Natural killer cell (primary cell): Measurements from ENCODE around the gene CHP2. TPM values are rescaled to one million over a fixed set of nuclear protein-coding genes. Genes with fewer than 3 reads are reported as not detected.
"Not testable (repeated sequence)": the region's sequence is repeated elsewhere in the genome, so short reads cannot be mapped to it uniquely, and the experiment has no call there.

Experiments used
- ATAC-seq, 3 donors: fragments of 150-1000 bp in 2 of 3; fragments of 200-7000 bp in 1 of 3; cut with Tn5 transposase; 1 replicate in 1 of 3; 2 replicates in 2 of 3; pipeline ENCODE4 v1.10.0; 2021; ENCODE audit warnings: mild to moderate bottlenecking in 2 of 3, moderate library complexity in 2 of 3
- DNase-seq, 2 donors: peaks; one replicate each; pipeline versions ENCODE4 v3.0.0 to v3.0.0-alpha.2; 2013 to 2021; ENCODE audit warnings: mixed read lengths in 1 of 2
- H3K27ac ChIP-seq: one replicate; pipeline ENCODE4 v1.5.1; 2013; ENCODE audit warnings: mild to moderate bottlenecking, low read length
- H3K27me3 ChIP-seq: one replicate; pipeline ENCODE4 v1.6.1; 2013; ENCODE audit warnings: low read length; ENCODE audit not compliant: control insufficient read depth, insufficient read depth
- H3K36me3 ChIP-seq: one replicate; pipeline ENCODE4 v1.6.1; 2013; ENCODE audit warnings: low read length; ENCODE audit not compliant: control insufficient read depth, insufficient read depth
- H3K4me1 ChIP-seq: one replicate; pipeline ENCODE4 v1.6.1; 2013; ENCODE audit warnings: low read length; ENCODE audit not compliant: control insufficient read depth, insufficient read depth
- H3K4me3 ChIP-seq: one replicate; pipeline ENCODE4 v1.5.1; 2013; ENCODE audit warnings: low read length
- H3K9me3 ChIP-seq: one replicate; pipeline ENCODE4 v1.6.1; 2013; ENCODE audit warnings: low read length; ENCODE audit not compliant: control insufficient read depth, insufficient read depth
- H3K27ac Mint-ChIP-seq, 2 donors: one replicate each; pipeline ENCODE4 v1.8.0; 2022; ENCODE audit warnings: mild to moderate bottlenecking in 2 of 2, mixed read lengths in 2 of 2, moderate library complexity in 1 of 2
- H3K27me3 Mint-ChIP-seq, 2 donors: one replicate each; pipeline ENCODE4 v1.8.0; 2022; ENCODE audit warnings: low read depth in 2 of 2, mixed read lengths in 2 of 2
- H3K36me3 Mint-ChIP-seq: one replicate; pipeline ENCODE4 v1.8.0; 2022; ENCODE audit warnings: mixed read lengths
- H3K4me1 Mint-ChIP-seq, 2 donors: one replicate each; pipeline ENCODE4 v1.8.0; 2022; ENCODE audit warnings: mixed read lengths in 2 of 2
- H3K4me3 Mint-ChIP-seq: one replicate; pipeline ENCODE4 v1.8.0; 2022; ENCODE audit warnings: mild to moderate bottlenecking, moderate library complexity, mixed read lengths
- H3K9me3 Mint-ChIP-seq, 2 donors: one replicate each; pipeline ENCODE4 v1.8.0; 2022; ENCODE audit warnings: mixed read lengths in 2 of 2
- CTCF ChIP-seq: fragments of 200-600 bp; IDR thresholded peaks from one replicate; pipeline ENCODE4 v1.8.0; 2022; ENCODE audit warnings: antibody characterized with exemption
- WGBS: methylation state at CpG from one replicate; pipeline ENCODE4 v1.1.7; 2013; ENCODE audit warnings: missing lambda C conversion rate; ENCODE audit not compliant: insufficient coverage; 5-methylcytosine and 5-hydroxymethylcytosine counted together
- intact Hi-C: fragments of 100-400 bp; cut with micrococcal nuclease; formaldehyde crosslinking; loops from one replicate; pipeline ENCODE4 v1.14.2; 2022
- total RNA-seq, 4 donors: library from RNA; stranded (reverse); fragments of 120-200 nt in 1 of 4; gene quantifications; one replicate each; pipeline versions ENCODE4 v1.2.3 to v1.2.4, GENCODE V29; 2013 to 2022

The CHP2 gene
- total RNA-seq, 3 donors from 2014 or later (not counting 1 experiment from before 2014, with no cell fraction given): not detected

DNA sequence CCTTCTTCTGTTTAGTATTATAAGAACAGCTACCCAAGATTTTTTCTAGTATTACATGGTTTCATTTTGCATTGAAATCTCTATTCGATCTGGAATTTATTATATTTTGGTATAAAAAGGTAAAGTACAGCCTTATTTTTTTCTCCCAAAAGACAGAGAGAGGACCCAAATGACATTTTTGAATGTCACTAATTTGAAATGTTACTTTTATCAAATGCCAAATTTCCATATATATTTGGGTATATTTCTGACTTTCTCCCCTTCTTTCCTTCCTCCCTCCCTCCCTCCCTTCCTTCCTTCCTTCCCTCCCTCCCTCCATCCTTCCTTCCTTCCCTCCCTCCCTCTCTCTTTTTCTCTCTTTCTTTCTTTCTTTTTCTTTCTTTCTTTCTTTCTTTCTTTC is 6.2 kb upstream of the CHP2 start:
- intact Hi-C loops: no loop called here
- Mint-ChIP-seq H3K27ac (no peak overlapping the region), H3K4me3 (no peak overlapping the region), H3K36me3 (no peaks in the 10 kb centered on the region), H3K27me3 (peaks cover 23 to 47% of the 10 kb centered on the region in 2 donors), H3K9me3 (peaks cover 0 to 3% of the 10 kb centered on the region in 2 donors), H3K4me1 (no peaks in the 10 kb centered on the region)
- no peaks in the 10 kb centered on the region for H3K4me1 ChIP-seq
- no peaks in the 10 kb centered on the region for H3K36me3 ChIP-seq
- TF ChIP-seq CTCF: no peak
- ATAC-seq (no peak), DNase-seq (no peak)
- no peaks in the 10 kb centered on the region for H3K27me3 ChIP-seq
- H3K27ac ChIP-seq: no peak overlapping the region
- WGBS: no CpG with 5 or more reads among the region's 1 CpG
- no peaks in the 10 kb centered on the region for H3K9me3 ChIP-seq
- no peak overlapping the region for H3K4me3 ChIP-seq

DNA sequence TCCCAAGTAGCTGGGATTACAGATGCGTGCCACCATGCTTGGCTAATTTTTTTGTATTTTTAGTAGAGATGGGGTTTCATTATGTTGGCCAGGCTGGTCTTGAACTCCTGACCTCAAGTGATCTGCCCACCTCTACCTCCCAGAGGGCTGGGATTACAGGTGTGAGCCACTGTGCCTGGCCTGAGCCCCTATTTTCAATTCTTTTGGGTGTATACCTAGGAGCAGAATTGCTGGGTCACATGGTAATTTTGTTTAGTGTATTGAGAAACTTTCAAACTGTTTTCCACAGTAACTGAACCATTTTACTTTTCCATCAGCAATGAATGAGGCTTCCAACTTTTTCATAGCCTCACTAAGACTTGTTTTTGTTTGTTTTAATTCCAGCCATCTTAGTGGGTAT is 3.8 kb upstream of the CHP2 start:
- intact Hi-C loops, H3K27ac ChIP-seq, H3K9me3 ChIP-seq, ATAC-seq, H3K4me1 Mint-ChIP-seq, H3K9me3 Mint-ChIP-seq, H3K4me3 Mint-ChIP-seq, H3K27me3 ChIP-seq, H3K36me3 Mint-ChIP-seq, H3K4me1 ChIP-seq, DNase-seq, H3K27ac Mint-ChIP-seq, H3K36me3 ChIP-seq, H3K4me3 ChIP-seq: not testable (repeated sequence)
- no CpG with 5 or more reads among the region's 1 CpG for WGBS
- H3K27me3 Mint-ChIP-seq: peaks cover 29 to 38% of the 10 kb centered on the region in 2 donors

DNA sequence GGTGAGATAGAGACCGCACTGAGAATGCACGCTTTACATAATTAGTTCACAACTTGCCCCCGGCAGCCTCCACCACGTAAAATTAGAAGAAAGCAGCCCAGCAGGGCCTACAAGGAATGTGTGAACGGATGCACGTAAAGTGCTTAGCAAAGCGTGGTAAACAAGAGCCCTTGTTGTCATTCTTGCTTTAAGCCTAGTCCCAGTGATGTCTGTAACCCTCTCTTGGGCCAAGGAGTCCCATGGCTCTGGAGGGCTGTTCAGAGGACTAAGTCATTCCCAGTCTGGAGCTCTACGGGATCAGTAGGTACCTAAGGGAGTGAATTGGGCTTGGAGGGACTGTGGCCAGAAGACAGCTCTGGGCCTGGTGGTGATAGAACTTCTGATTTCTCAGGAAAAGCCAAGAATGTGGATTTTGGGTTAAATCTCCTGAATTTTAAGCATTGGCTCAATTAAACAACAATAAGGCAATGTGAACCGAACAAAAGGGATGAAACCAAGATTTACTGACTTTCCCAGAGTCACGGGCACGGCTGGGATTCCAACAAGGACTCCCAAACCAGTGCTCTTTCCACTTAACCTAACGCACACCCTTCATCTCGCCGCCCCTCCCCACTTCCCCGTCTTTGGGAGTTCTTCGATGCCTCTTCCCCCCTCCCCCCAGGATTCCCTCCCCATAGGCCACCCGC is 775 bp upstream of the CHP2 start:
- H3K36me3 Mint-ChIP-seq: no peaks in the 10 kb centered on the region
- H3K27me3 Mint-ChIP-seq: peaks cover 48 to 51% of the 10 kb centered on the region in 2 donors
- 52% methylated on average over 17 of the region's 17 CpGs for WGBS
- no peak overlapping the region for H3K27ac ChIP-seq
- no peak for ATAC-seq
- H3K36me3 ChIP-seq: no peaks in the 10 kb centered on the region
- no peak overlapping the region for H3K4me3 Mint-ChIP-seq
- H3K4me3 ChIP-seq: no peak overlapping the region
- peaks cover 13% of the 10 kb centered on the region for H3K27me3 ChIP-seq
- DNase-seq: no peak
- no peak for TF ChIP-seq CTCF
- no peaks in the 10 kb centered on the region for H3K9me3 Mint-ChIP-seq
- intact Hi-C loops: no loop called here
- H3K4me1 ChIP-seq: peaks cover 9% of the 10 kb centered on the region
- peaks cover 0 to 7% of the 10 kb centered on the region in 2 donors for H3K4me1 Mint-ChIP-seq
- H3K9me3 ChIP-seq: no peaks in the 10 kb centered on the region
- H3K27ac Mint-ChIP-seq: no peak overlapping the region

GRCh38 chr16:23755484-23755809 is 621 bp downstream of the CHP2 start:
- H3K9me3 Mint-ChIP-seq: no peaks in the 10 kb centered on the region
- H3K27me3 ChIP-seq: peaks cover 13% of the 10 kb centered on the region
- 38% methylated on average over 15 of the region's 15 CpGs for WGBS
- H3K4me3 Mint-ChIP-seq: no peak overlapping the region
- H3K27ac ChIP-seq: no peak overlapping the region
- no peak overlapping the region for H3K4me3 ChIP-seq
- DNase-seq (no peak), ATAC-seq (no peak)
- no peaks in the 10 kb centered on the region for H3K36me3 ChIP-seq
- no peak for TF ChIP-seq CTCF
- H3K4me1 Mint-ChIP-seq: peaks cover 0 to 11% of the 10 kb centered on the region in 2 donors
- peaks cover 9% of the 10 kb centered on the region for H3K4me1 ChIP-seq
- peaks cover 42 to 52% of the 10 kb centered on the region in 2 donors for H3K27me3 Mint-ChIP-seq
- no peaks in the 10 kb centered on the region for H3K36me3 Mint-ChIP-seq
- H3K9me3 ChIP-seq: no peaks in the 10 kb centered on the region
- intact Hi-C loops: no loop called here
- H3K27ac Mint-ChIP-seq: no peak overlapping the region
